GM12875 (cell line): Measurements from ENCODE around the gene SH3D21.

Experiments used
- H3K4me3 ChIP-seq: one replicate; pipeline ENCODE4 v1.5.1; 2011; ENCODE audit warnings: low read depth, low read length, control low read depth
- CTCF ChIP-seq: IDR thresholded peaks from 2 replicates; pipeline ENCODE4 v1.5.1; 2011; ENCODE audit warnings: low read depth, mild to moderate bottlenecking, control low read depth, inconsistent platforms, low read length, moderate library complexity, borderline replicate concordance; ENCODE audit not compliant: insufficient read depth

SH3D21 gene

DNA sequence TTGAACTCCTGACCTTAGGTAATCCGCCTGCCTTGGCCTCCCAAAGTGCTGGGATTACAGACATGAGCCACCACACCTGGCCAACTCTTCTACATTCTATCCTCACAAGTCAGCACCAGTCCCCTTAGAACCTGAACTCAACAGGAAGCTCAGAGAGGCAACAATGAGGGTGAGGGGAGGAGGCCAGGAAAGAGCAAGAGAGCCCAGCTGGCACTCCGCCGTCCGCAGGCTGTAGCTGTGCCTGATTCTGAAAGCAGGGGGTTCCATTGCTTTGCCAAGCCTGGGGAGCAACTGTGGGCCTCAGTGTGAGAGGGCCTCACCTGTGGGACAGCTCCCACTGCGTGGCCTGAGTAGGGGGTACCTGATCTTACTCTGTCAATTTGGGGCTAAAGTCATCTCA lies 60.9 kb downstream of the SH3D21 start:
- no peak overlapping the region for H3K4me3 ChIP-seq
- TF ChIP-seq CTCF = no peak

- no peak for TF ChIP-seq CTCF
- no peak overlapping the region for H3K4me3 ChIP-seq
Measured at GRCh38 chr1:36367798-36368197, 61.6 kb downstream of the SH3D21 start.

GRCh38 chr1:36369061-36369861 lies 63.1 kb downstream of the SH3D21 start:
- TF ChIP-seq CTCF = peak; percentile 89
- H3K4me3 ChIP-seq = no peak overlapping the region
